HepG2 (cell line): ENCODE measurements around the gene HES7. TPM values are rescaled to one million over a fixed set of nuclear protein-coding genes. Genes with fewer than 3 reads are reported as not detected.
A peak's percentile ranks its signal among the peaks of the same experiment; 100 is the strongest.

Source experiments
- JUND ChIP-seq: sonication (generic); formaldehyde crosslinking; IDR thresholded peaks from 2 replicates; pipeline ENCODE4 v1.8.0; 2022; ENCODE audit warnings: mild to moderate bottlenecking, missing genetic modification reagents
- KDM4B ChIP-seq: sonication (generic); formaldehyde crosslinking; IDR thresholded peaks from 2 replicates; pipeline ENCODE4 v1.4.0; 2020; ENCODE audit warnings: missing genetic modification reagents
- NKX3-1 ChIP-seq: sonication (generic); formaldehyde crosslinking; IDR thresholded peaks from 2 replicates; pipeline ENCODE4 v1.5.0; 2020; ENCODE audit warnings: missing genetic modification reagents
- PHF8 ChIP-seq: sonication (generic); formaldehyde crosslinking; IDR thresholded peaks from 2 replicates; pipeline ENCODE4 v1.5.0; 2020; ENCODE audit warnings: missing genetic modification reagents
- PRDM10 ChIP-seq: sonication (generic); formaldehyde crosslinking; IDR thresholded peaks from 2 replicates; pipeline ENCODE4 v1.4.0; 2020; ENCODE audit warnings: low read depth, missing genetic modification reagents
- PRPF4 ChIP-seq: fragments of 200-400 bp; formaldehyde crosslinking; IDR thresholded peaks from 2 replicates; pipeline ENCODE4 v1.6.1; 2016; ENCODE audit warnings: low read length, low read depth; ENCODE audit not compliant: poor library complexity, severe bottlenecking
- RELA ChIP-seq: sonication (generic); formaldehyde crosslinking; IDR thresholded peaks from 2 replicates; pipeline ENCODE4 v1.4.0; 2020; ENCODE audit warnings: missing genetic modification reagents
- THAP11 ChIP-seq: IDR thresholded peaks from 2 replicates; pipeline ENCODE4 v1.6.1; 2016; ENCODE audit warnings: missing biosample characterization, missing genetic modification reagents
- ZKSCAN8 ChIP-seq: IDR thresholded peaks from 2 replicates; pipeline ENCODE4 v1.6.1; 2016; ENCODE audit warnings: borderline replicate concordance, missing genetic modification reagents, missing compliant biosample characterization
- ZNF414 ChIP-seq: sonication (generic); formaldehyde crosslinking; IDR thresholded peaks from 2 replicates; pipeline ENCODE4 v1.5.0; 2020; ENCODE audit warnings: missing genetic modification reagents
- ZNF605 ChIP-seq: sonication (generic); formaldehyde crosslinking; IDR thresholded peaks from 2 replicates; pipeline ENCODE4 v1.8.0; 2022; ENCODE audit warnings: mild to moderate bottlenecking, missing genetic modification reagents
- ZNF687 ChIP-seq: sonication (generic); formaldehyde crosslinking; IDR thresholded peaks from 2 replicates; pipeline ENCODE4 v1.5.1; 2020; ENCODE audit warnings: mild to moderate bottlenecking, missing genetic modification reagents, moderate library complexity
- ZNF775 ChIP-seq: sonication (generic); formaldehyde crosslinking; IDR thresholded peaks from 2 replicates; pipeline ENCODE4 v1.4.0; 2020; ENCODE audit warnings: missing genetic modification reagents, mild to moderate bottlenecking, moderate library complexity, borderline replicate concordance
- ZNF83 ChIP-seq: sonication (generic); formaldehyde crosslinking; IDR thresholded peaks from 2 replicates; pipeline ENCODE4 v1.4.0; 2020; ENCODE audit warnings: missing genetic modification reagents, mild to moderate bottlenecking, borderline replicate concordance
- ZNF891 ChIP-seq: sonication (generic); formaldehyde crosslinking; IDR thresholded peaks from 2 replicates; pipeline ENCODE4 v1.5.0; 2020; ENCODE audit warnings: mild to moderate bottlenecking, missing genetic modification reagents
- polyA plus RNA-seq, 8 experiments: library from polyadenylated mRNA; depleted of rRNA in 3 of 8; stranded (reverse) in 7 of 8; unstranded in 1 of 8; fragments of >200 nt; fragmentation: Illumina TruSeq in 4 of 8; extraction: Trizol in 4 of 8; gene quantifications; 2 replicates each; pipeline versions ENCODE4 v1.2.1 to v1.2.3, GENCODE V29; 2011 to 2016; ENCODE audit warnings: low read depth in 4 of 8, missing spikeins in 1 of 8, mixed read lengths in 1 of 8; ENCODE audit not compliant: insufficient read depth in 1 of 8
- total RNA-seq, 5 experiments: library from RNA; depleted of rRNA; stranded (reverse); fragments of >200 nt; fragmentation: Illumina TruSeq; extraction: Trizol; gene quantifications; 2 replicates each; pipeline ENCODE4 v1.2.3, GENCODE V29; 2016; ENCODE audit warnings: low read depth in 1 of 5
- TF ChIP-seq, protein P1 (sequence below): IDR thresholded peaks from 2 replicates; pipeline ENCODE4 v1.6.1; 2016; ENCODE audit warnings: missing genetic modification reagents, missing compliant biosample characterization
- TF ChIP-seq, protein P2 (sequence below): sonication (generic); formaldehyde crosslinking; IDR thresholded peaks from 2 replicates; pipeline ENCODE4 v1.5.0; 2020; ENCODE audit warnings: missing genetic modification reagents

HES7 gene
- total and polyA plus RNA-seq, 2 of the 13 experiments (the other 11 are each of a cell fraction or from before 2014, with no cell fraction given) = not detected

DNA sequence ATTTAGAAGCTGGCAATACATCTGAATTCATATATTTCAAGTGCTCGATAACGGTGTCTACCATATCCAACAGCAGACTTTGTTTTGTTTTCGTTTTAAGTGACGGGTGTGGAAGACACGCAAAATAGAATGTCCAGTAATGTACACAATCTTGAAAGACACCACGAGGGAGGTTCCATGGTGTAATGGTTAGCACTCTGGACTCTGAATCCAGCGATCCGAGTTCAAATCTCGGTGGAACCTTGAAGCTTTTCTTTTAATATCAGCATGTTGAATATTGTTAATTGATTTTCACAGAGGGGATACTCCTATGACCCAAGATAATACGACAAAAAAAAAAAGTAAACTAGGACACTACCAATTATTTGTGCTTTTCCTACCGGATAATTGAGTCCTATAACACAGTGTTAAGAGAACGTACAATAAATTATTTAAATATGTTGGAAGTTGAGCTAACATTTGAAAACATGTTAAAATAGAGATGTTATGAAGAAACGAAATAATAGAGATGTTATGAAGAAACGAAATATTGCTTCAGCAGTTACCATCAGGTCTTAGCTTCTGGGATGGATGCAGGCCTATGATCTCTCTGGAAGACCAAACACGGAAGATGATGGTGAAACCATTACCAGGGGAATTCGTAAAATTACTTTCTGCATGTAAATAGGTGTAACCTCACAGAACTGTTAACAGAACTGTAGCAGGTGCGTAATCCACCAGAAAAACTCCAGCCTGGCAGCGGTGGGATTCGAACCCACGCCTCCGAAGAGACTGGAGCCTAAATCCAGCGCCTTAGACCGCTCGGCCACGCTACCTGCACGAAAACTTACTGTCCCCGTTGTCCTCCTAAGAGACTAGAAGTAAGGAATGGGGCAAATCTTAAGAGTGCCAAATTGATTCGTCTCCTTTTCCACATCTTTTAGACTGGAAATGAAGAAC is 4.1 kb downstream of the HES7 start (continued):
- no peak for TF ChIP-seq ZNF687 (CRISPR knock-in tag)
- TF ChIP-seq JUND (CRISPR knock-in tag) = no peak
- peak; percentile 28 for TF ChIP-seq THAP11 (CRISPR knock-in tag)
- TF ChIP-seq ZNF891 (CRISPR knock-in tag) = no peak
- TF ChIP-seq PHF8 (CRISPR knock-in tag) = peak; percentile 28; the same call in 1 of the 2 replicates
- no peak for TF ChIP-seq ZNF83 (CRISPR knock-in tag)
- TF ChIP-seq PRPF4 = peak; percentile 88
- TF ChIP-seq ZNF775 = no peak
- TF ChIP-seq ZKSCAN8 (CRISPR knock-in tag) = no peak
- peak; percentile 24; the same call in 1 of the 2 replicates for TF ChIP-seq KDM4B (CRISPR knock-in tag)
- 0 out of 2 replicates have a peak, but pooled peaks have one; percentile 11 for TF ChIP-seq RELA (CRISPR knock-in tag)
- TF ChIP-seq NKX3-1 = peak; percentile 53; the same call in 1 of the 2 replicates
- TF ChIP-seq ZNF414 (CRISPR knock-in tag) = peak; percentile 78; the same call in 1 of the 2 replicates
- TF ChIP-seq PRDM10 = 0 out of 2 replicates have a peak, but pooled peaks have one; percentile 22
- TF ChIP-seq ZNF605 = peak; percentile 31
- TF ChIP-seq, protein P1, sequence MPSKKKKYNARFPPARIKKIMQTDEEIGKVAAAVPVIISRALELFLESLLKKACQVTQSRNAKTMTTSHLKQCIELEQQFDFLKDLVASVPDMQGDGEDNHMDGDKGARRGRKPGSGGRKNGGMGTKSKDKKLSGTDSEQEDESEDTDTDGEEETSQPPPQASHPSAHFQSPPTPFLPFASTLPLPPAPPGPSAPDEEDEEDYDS (CRISPR knock-in tag) = peak; percentile 83
- TF ChIP-seq, protein P2, sequence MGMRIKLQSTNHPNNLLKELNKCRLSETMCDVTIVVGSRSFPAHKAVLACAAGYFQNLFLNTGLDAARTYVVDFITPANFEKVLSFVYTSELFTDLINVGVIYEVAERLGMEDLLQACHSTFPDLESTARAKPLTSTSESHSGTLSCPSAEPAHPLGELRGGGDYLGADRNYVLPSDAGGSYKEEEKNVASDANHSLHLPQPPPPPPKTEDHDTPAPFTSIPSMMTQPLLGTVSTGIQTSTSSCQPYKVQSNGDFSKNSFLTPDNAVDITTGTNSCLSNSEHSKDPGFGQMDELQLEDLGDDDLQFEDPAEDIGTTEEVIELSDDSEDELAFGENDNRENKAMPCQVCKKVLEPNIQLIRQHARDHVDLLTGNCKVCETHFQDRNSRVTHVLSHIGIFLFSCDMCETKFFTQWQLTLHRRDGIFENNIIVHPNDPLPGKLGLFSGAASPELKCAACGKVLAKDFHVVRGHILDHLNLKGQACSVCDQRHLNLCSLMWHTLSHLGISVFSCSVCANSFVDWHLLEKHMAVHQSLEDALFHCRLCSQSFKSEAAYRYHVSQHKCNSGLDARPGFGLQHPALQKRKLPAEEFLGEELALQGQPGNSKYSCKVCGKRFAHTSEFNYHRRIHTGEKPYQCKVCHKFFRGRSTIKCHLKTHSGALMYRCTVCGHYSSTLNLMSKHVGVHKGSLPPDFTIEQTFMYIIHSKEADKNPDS = no peak; the same call in 1 of the 2 replicates
